ENCODE results near the gene NOP53.
"Not testable (repeated sequence)": the region's sequence is repeated elsewhere in the genome, so short reads cannot be mapped to it uniquely, and the experiment has no call there.

GRCh38 chr19:47771291-47771690 is 25.9 kb downstream of the NOP53 start:
- TF ChIP-seq TAF1 (IDR thresholded peaks at IDR 0.05; ENCODE audit: borderline replicate concordance, low read depth, low read length); POLR2A (IDR thresholded peaks at IDR 0.05; ENCODE audit: low read depth, low read length): not testable (repeated sequence)
